Uterus (tissue), 2 donors: ENCODE data around the gene KCNJ15.

ENCODE experiments used
- CTCF ChIP-seq, 4 experiments: fragments of 200-600 bp in 2 of 4; fragments of 450-650 bp in 2 of 4; sonication (generic) in 2 of 4; IDR thresholded peaks; one replicate each; pipeline ENCODE4 v1.5.1; 2016 to 2019; ENCODE audit warnings: antibody characterized with exemption in 4 of 4, mild to moderate bottlenecking in 2 of 4, moderate library complexity in 1 of 4
- POLR2A ChIP-seq, 2 donors: fragments of 450-650 bp; IDR thresholded peaks; one replicate each; pipeline ENCODE4 v1.6.1; 2016; ENCODE audit warnings: antibody characterized with exemption in 2 of 2, mild to moderate bottlenecking in 1 of 2, moderate library complexity in 1 of 2

DNA sequence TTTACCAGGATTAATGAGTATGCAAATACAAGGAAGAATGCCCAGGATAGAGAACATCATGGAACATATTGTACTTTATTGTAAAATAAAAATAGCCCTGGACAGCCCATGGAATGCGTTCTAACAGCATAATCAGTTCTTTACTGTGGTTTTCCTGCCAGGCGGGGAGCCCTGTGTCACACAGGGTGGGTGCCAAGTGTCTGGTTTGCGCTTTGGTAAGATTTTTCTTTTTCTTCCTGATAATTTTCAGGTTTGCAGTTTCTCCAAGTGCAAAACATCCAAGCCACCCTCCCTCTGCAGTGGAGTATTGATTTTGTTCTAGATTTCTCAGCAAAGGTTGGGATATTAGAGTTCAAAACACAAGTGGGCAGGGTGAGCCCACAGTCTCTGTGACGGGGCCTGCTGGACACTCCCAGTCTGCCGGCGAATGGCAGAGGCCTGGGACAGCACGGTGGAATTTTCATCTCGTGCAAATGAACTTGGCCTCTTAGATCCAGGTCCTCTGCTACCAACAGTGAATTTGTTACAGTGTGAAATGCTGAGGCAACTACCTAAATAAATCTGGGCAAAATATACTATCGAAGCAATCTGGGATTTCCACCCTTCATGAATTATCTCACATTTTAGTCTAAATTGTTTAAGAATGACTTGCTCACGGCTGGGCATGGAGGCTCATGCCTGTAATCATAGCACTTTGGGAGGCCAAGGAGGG, 15.6 kb upstream of the KCNJ15 start:
- TF ChIP-seq POLR2A (IDR thresholded peaks at IDR 0.05), result no peak
- TF ChIP-seq CTCF (IDR thresholded peaks at IDR 0.05), result no peak
